EL (cell line): ENCODE results near the gene KLHDC8B.
"Not testable (repeated sequence)": the region's sequence is repeated elsewhere in the genome, so short reads cannot be mapped to it uniquely, and the experiment has no call there.

Source experiments
- DNase-seq: peaks from one replicate; pipeline ENCODE4 v3.0.0-alpha.2; 2016

KLHDC8B gene

DNA sequence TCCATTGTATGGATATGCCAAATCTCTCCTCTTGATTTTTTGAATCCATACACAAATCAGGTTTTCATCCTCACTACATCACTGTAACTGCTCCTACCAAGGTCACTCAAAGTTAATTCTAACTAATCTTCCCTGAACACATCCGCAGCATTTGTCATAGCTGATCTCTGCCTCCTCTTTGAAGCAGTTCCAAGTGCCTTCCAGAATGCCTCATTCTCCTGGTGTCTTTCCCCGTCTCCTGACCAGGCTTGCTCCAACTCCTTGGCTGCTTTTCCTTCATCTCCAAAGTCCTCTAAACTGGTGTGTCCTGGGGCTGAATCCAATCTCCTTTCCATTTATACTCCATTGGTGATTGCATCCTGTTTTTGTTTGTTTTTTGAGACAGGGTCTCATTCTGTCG lies 26.8 kb downstream of the KLHDC8B start:
- DNase-seq: no peak

DNA sequence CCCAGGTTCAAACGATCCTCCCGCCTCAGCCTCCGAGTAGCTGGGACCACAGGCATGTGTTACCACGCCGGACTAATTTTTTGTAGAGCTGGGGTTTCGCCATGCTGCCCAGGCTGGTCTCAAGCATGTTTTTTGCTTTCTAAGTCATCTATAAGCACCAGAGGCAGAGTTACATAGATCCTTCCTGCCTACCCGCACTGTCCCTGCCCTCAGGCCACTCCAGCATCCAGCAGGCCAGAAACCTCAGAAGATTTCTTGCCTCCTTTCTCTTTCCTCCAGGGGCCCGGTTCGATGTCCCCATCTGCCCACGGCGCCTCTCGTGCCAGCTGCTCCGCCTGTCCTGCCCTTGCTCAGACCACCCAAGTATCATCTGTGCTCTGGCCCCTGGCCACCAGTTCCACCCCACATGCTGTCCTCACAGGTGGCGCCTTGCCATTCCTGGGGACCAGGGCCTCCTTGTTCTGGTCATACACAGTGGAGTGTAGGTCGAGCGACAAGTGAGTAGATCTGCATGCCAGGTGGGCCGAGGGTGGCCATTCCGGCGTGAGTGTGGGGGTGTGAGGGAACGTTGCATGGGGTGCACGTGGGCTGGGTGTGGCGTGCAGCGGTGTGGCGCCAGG lies 27.3 kb downstream of the KLHDC8B start:
- DNase-seq: no peak

DNA sequence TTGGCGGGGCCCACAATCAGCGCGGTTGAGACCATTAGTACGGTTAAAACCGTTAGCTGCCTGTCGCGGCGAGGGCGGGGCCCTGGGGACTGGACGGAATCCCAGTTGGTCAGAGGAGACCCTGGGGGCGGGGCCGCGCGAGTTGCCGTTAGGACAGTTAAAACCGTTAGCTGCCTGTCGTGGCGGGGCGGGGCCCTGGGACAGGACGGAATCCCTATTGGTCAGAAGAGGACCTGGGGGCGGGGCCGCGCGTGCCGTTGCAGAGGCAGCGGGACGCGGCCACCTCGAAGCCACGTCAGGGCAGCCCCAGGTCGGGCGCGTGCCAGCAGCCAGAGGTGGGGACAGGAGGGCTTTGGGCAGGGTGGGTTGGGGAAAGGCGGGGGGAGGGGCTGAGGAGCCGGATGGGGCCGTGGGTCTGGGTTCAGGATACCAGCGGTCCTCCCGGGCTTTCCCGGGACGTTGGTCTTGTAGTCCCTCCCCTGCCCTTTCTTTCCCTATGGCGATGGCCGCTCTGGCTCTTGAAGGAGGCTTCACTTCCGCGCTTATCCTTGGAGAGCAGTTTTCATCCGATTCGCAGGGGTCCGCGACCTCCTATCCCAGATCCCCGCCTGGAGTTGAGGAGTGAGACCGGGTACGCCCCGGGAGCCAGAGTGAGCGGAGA lies 28.0 kb downstream of the KLHDC8B start:
- DNase-seq: peak; percentile 41

DNA sequence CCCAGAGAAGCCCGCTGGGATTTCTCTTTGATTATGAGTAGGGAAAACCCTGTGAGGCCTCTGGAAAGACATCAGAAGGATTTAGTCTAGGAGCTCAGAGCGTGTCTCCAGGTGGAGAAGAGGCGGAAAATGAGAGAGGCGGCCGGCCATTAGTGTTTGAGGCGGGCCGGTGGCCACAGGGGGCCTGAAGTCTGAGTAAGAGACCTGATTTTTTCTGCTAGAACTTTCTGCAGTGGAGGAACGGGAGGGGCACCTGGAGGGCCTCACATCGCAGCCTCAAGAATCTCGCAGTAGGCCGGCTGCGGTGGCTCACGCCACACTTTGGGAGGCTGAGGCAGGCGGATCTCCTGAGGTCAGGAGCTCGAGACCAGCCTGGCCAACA lies 28.5 kb downstream of the KLHDC8B start:
- no peak for DNase-seq

DNA sequence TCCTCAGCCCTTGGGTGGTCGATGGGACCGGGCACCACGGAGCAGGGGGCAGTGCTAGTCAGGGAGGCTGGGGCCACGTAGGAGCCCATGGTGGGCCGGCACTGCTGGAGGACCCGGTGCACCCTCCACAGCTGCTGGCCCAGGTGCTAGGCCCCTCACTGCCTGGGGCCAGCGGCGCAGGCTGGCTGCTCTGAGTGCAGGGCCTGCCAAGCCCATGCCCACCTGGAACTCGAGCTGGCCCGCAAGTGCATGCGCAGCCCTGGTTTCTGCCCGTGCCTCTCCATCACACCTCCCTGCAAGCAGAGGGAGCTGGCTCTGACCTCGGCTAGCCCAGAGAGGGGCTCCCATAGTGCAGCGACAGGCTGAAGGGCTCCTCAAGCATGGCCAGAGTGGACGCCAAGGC lies 42.1 kb downstream of the KLHDC8B start:
- no peak for DNase-seq

DNA sequence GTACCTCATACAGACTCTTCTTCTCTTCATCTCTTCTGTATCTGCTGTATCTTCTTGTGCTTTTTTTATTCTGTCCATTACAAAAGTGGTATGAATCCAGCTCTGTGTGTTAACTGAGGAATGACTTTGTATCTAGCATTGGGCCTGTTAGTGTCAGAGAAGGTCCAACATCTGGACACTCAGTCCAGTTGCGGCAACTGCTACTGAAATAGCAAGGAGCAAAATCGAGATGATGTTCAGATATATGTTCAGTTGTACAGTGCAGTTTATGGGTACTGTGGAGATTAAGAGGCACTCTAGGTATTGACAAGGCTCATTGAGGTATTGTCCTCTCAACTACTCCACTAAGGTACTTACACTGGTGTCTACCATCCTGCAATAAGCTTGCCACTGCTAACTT lies 42.6 kb downstream of the KLHDC8B start:
- DNase-seq: no peak

DNA sequence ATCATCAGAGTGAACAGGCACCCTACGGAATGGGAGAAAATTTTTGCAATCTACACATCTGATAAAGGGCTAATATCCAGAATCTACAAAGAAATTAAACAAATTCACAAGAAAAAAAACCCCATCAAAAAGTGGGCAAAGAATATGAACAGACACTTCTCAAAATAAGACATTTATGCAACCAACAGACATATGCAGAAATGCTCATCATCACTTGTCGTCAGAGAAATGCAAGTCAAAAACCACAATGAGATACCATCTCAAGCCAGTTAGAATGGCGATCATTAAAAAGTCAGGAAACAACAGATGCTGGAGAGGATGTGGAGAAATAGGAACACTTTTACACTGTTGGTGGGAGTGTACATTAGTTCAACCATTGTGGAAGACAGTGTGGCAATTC lies 45.3 kb downstream of the KLHDC8B start:
- DNase-seq: not testable (repeated sequence)

DNA sequence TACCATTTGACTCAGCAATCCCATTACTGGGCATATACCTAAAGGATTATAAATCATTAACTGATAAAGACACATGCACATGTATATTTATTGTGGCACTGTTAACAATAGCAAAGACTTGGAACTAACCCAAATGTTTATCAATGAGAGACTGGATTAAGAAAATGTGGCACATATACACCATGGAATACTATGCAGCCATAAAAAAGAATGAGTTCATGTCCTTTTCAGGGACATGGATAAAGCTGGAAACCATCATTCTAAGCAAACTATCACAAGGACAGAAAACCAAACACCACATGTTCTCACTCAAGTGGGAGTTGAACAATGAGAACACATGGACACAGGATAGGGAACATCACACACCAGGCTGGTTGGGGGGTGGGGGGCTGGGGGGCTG lies 45.7 kb downstream of the KLHDC8B start:
- not testable (repeated sequence) for DNase-seq

DNA sequence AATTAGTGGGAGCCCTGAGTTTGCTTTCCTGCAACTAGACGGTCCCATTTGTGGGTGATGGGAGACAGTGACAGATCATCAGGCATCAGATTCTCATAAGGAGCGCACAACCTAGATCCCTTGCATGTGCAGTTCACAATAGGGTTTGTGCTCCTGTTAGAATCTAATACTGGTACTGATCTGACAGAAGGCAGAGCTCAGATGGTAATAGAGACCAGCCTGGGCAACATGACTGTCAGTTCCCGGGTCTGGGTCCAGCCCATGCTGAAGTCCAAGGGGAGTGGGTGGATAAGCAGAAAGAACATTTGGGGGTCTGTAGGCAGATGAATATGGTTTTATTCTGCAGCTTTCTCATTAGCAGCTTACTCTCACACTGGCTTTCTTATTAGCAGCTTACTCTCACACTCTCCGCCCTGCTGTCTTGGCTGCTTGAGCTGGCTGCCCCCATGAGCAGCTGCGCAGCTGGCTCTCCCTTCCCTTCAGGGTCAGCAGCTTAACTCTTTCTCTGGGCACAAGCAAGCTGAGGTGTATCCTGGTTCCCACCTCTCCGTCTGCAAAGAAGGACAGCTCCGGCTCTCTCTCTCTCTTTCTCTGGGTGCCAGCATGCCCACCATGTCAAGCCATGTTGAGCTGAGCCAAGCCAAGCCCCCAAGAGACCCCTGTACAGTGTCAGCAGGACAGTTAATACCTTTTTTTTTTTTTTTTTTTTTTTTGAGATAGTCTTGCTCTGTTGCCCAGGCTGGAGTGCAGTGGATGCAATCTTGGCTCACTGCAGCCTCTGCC lies 46.5 kb downstream of the KLHDC8B start:
- no peak for DNase-seq

DNA sequence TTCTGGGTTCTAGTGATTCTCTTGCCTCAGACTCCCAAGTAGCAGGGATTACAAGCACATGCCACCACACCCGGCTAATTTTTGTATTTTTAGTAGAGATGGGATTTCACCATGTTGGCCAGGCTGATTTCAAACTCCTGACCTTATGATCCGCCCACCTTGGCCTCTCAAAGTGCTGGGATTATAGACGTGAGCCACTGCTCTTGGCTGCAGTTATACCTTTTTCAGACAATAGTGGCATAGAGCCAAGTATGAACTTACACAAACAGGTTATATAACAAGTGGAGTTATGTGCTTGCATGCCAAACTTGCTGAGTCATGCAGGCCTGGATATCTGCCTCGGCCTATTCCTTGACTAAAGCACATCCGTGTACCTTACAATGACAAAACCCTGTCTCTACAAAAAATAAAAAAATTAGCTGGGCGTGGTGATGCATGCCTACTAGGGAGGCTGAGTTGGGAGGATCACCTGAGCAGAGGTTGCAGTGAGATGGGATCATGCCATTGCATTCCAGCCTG lies 47.1 kb downstream of the KLHDC8B start:
- DNase-seq: peak; percentile 86

DNA sequence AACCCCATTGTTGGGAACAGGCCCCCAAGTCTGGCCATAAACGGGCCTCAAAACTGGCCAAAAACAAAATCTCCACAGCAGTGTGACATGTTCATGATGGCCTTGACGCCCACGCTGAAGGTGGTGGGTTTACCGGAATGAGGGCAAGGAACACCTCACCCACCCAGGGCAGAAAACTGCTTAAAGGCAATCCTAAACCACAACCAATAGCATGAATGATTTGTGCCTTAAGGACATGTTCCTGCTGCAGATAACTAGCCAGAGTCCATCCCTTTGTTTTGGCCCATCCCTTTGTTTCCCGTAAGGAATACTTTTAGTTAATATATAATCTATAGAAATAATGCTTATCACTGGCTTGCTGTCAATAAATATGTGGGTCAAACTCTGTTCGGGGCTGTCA lies 47.7 kb downstream of the KLHDC8B start:
- no peak for DNase-seq

DNA sequence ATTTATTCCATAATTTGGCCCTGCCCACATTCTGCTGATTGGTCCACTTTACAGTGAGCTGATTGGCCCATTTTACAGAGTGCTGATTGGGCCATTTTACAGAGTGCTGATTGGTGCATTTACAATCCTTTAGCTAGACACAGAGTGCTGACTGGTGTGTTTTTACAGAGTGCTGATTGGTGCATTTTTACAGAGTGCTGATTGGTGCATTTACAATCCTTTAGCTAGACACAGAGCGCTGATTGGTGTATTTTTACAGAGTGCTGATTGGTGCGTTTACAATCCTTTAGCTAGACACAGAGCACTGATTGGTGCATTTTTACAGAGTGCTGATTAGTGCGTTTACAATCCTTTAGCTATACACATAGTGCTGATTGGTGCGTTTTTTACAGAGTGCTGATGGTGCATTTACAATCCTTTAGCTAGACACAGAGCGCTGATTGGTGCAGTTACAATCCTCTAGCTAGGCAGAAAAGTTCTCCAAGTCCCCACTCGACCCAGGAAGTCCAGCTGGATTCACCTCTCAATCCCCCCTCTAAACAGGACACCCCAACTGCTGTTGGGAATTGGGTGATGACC lies 49.7 kb downstream of the KLHDC8B start:
- DNase-seq: not testable (repeated sequence)

DNA sequence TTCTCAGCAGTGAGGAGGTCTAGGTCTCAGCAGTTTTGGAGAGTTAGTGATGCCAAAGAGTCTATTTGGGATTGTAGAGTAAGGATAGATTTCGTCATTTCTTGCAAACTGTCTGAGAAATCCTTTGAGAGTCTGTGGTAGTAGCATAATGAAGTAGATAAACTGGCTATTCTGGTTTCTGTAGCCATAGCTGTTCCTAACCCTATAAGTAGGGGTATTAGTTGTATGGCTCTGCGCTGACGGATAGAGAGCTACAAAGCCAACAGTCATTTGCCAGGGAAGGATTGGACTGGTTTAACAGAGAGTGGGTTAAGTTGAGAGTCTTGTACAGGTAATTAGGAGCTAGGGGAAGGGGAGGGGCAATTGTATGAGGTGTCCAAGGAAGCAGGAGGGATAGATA lies 50.6 kb downstream of the KLHDC8B start:
- no peak for DNase-seq
